ENCODE data around the gene SH3BP5. TPM values are rescaled to one million over a fixed set of nuclear protein-coding genes. Genes with fewer than 3 reads are reported as not detected.

Gene SH3BP5
- polyA plus RNA-seq, 1 experiment = 30.9 TPM

DNA sequence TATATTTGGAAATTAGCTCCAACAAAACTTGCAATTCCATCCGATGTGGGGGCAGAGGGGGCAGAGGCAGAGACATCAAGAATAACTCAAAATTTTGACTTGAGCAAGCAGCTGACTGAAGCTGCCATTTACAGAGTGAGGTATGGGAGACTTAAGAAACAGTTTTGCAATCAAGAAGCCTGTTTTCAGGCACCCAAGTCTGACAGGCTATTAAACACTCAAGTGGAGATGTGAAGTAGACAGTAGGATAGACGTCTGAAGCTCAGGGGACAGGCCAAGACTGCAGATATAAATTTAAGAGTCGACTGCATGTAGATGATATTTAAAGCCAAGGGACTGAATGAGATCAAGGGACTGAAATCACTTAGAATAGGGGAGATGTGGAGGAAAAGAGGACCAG lies 9.9 kb upstream of the SH3BP5 start:
- ChIA-PET POLR2A (no interaction called here), CTCF (interaction anchor here (0.8 to 2.3 kb wide), 5 partner anchors 8 to 34 kb away, joined by 3 to 6 read pairs (median 4); partner anchors contain the start of gene SH3BP5)
- no peak for DNase-seq (ENCODE audit: low read depth)

DNA sequence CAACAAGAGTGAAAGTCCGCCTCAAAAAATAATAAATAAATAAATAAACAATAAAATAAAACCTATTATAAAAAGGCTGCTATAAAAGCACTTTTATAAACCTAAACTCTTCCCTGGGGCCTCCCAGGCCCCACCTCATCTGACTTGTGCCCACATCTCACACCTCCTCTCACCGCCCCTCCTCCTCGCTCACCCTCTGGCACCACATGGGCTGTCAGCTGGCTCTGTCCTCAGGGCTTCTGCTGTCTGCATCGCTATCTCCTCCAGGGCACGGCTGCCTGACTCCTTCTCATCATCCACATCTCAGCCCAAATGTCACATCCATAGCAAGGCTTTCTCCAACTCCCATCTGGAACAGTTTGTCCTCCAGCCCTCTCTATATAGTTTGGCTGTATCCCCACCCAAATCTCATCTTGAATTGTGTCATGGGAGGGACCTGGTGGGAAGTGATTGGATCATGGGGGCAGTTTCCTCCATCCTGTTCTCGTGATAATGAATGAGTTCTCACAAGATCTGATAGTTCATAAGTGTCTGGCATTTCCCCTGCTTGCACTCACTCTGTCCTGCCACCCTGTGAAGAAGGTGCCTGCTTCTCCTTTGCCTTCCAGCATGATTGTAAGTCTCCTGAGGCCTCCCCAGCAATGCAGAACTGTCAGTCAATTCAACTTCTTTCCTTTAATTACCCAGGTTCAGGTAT lies 8.8 kb upstream of the SH3BP5 start:
- no peak overlapping the region for H3K4me3 ChIP-seq (ENCODE audit: low read depth, low read length)
- H3K36me3 ChIP-seq (ENCODE audit: control insufficient read depth, insufficient read depth, low read length) = no peaks in the 10 kb centered on the region
- TF ChIP-seq, protein P1, sequence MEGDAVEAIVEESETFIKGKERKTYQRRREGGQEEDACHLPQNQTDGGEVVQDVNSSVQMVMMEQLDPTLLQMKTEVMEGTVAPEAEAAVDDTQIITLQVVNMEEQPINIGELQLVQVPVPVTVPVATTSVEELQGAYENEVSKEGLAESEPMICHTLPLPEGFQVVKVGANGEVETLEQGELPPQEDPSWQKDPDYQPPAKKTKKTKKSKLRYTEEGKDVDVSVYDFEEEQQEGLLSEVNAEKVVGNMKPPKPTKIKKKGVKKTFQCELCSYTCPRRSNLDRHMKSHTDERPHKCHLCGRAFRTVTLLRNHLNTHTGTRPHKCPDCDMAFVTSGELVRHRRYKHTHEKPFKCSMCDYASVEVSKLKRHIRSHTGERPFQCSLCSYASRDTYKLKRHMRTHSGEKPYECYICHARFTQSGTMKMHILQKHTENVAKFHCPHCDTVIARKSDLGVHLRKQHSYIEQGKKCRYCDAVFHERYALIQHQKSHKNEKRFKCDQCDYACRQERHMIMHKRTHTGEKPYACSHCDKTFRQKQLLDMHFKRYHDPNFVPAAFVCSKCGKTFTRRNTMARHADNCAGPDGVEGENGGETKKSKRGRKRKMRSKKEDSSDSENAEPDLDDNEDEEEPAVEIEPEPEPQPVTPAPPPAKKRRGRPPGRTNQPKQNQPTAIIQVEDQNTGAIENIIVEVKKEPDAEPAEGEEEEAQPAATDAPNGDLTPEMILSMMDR (IDR thresholded peaks at IDR 0.05; ENCODE audit: insufficient read depth, low read depth, low read length) = no peak
- ChIA-PET CTCF (interaction anchor here (0.7 to 1.3 kb wide), 2 partner anchors 14 to 475 kb away, joined by 3 read pairs; no protein-coding TSS in a partner anchor), POLR2A (no interaction called here)
- no peak for DNase-seq (ENCODE audit: low read depth)
- H3K27me3 ChIP-seq (ENCODE audit: control insufficient read depth, insufficient read depth, low read length) = peaks cover 8% of the 10 kb centered on the region

More for the DNA sequence above, 9.9 kb upstream of the SH3BP5 start:
- TF ChIP-seq, protein P1 (IDR thresholded peaks at IDR 0.05; ENCODE audit: insufficient read depth, low read depth, low read length) = no peak
- H3K4me3 ChIP-seq (ENCODE audit: low read depth, low read length) = no peak overlapping the region
- peaks cover 8% of the 10 kb centered on the region for H3K27me3 ChIP-seq (ENCODE audit: control insufficient read depth, insufficient read depth, low read length)
- no peaks in the 10 kb centered on the region for H3K36me3 ChIP-seq (ENCODE audit: control insufficient read depth, insufficient read depth, low read length)

DNA sequence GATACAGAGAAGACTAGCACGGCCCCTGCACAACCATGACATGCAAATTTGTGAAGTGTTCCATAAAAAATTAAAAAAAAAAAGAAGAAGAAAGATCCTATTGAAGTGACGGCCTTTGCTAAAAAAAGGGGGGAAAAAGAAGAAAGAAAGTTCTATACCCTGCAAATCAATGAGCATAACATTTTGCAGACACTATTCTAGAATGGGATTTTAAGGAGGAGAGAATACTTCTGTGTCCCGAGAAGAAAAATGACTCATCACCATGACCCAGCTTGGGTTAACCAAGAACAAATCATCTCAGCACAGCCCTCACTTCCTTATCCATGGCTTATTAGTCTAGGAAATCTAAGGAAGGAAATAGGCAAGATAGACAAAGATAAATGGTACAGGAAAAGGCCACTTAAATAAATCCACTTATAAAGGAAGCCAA lies 7.4 kb upstream of the SH3BP5 start:
- CTCF ChIA-PET = no interaction called here
- POLR2A ChIA-PET = no interaction called here
- TF ChIP-seq, protein P1 (IDR thresholded peaks at IDR 0.05; ENCODE audit: insufficient read depth, low read depth, low read length) = no peak
- H3K4me3 ChIP-seq (ENCODE audit: low read depth, low read length) = no peak overlapping the region
- no peak for DNase-seq (ENCODE audit: low read depth)
- H3K27me3 ChIP-seq (ENCODE audit: control insufficient read depth, insufficient read depth, low read length) = peaks cover 6% of the 10 kb centered on the region
- H3K36me3 ChIP-seq (ENCODE audit: control insufficient read depth, insufficient read depth, low read length) = no peaks in the 10 kb centered on the region

DNA sequence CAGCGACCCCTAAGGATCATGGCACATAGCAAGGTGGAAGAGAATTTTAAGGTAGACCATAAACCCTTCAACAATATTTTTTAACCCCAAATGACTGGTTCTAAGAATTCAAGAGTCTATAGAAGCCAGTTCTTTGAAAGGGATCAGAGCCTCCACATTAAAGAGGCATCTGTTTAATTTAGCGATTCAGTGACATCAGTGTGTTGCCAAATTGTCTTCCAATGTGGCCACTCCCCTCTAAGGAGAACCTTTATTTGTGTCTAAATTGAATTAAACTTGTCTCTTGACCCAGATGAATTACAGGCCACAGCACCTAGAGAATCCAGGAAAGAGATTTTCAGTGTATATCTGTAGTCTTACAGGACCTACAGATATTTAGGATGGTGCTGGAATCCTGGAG lies 6.6 kb upstream of the SH3BP5 start:
- DNase-seq (ENCODE audit: low read depth) = no peak
- TF ChIP-seq, protein P1 (IDR thresholded peaks at IDR 0.05; ENCODE audit: insufficient read depth, low read depth, low read length) = no peak
- ChIA-PET POLR2A (no interaction called here), CTCF (no interaction called here)
- Histone ChIP-seq H3K4me3 (ENCODE audit: low read depth, low read length) (no peak overlapping the region), H3K27me3 (ENCODE audit: control insufficient read depth, insufficient read depth, low read length) (peaks cover 6% of the 10 kb centered on the region), H3K36me3 (ENCODE audit: control insufficient read depth, insufficient read depth, low read length) (no peaks in the 10 kb centered on the region)

DNA sequence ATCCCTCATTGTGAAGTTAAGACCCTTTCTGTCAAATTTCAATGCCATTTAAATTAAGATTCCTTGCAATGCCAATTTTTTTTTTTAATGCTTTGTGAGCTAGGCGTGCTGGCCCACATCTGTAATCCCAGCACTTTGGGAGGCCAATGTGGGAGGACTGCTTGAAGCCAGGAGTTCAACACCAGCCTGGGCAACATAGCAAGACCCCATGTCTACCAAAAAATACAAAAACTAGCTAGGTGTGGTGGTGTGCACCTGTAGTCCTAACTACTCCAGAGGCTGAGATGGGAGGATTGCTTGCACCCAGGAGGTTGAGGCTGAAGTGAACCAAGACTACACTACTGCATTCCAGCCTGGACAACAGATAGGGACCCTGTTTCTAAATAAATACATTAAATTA lies 5.6 kb upstream of the SH3BP5 start:
- no peak for DNase-seq (ENCODE audit: low read depth)
- Histone ChIP-seq H3K27me3 (ENCODE audit: control insufficient read depth, insufficient read depth, low read length) (peaks cover 5% of the 10 kb centered on the region), H3K4me3 (ENCODE audit: low read depth, low read length) (no peak overlapping the region), H3K36me3 (ENCODE audit: control insufficient read depth, insufficient read depth, low read length) (no peaks in the 10 kb centered on the region)
- POLR2A ChIA-PET = no interaction called here
- CTCF ChIA-PET = interaction anchor here (1.6 kb wide), 1 partner anchor 70 kb away, joined by 4 read pairs; no protein-coding TSS in a partner anchor
- TF ChIP-seq, protein P1 (IDR thresholded peaks at IDR 0.05; ENCODE audit: insufficient read depth, low read depth, low read length) = no peak
